Measurements from ENCODE around the gene HOTAIR.

Gene HOTAIR

GRCh38 chr12:53961025-53961761, 13.6 kb downstream of the HOTAIR start:
- no peak for DNase-seq (ENCODE audit: low read depth in 2 of 2)

- DNase-seq (ENCODE audit: low read depth in 2 of 2): no peak
These were observed 14.3 kb downstream of the HOTAIR start for GRCh38 chr12:53960187-53961024.

- no peak for DNase-seq (ENCODE audit: low read depth in 2 of 2)
These were observed 15.4 kb downstream of the HOTAIR start for GRCh38 chr12:53959314-53959713.

GRCh38 chr12:53958128-53958527, 16.6 kb downstream of the HOTAIR start:
- DNase-seq (ENCODE audit: low read depth in 2 of 2): no peak

GRCh38 chr12:53956914-53957536, 17.7 kb downstream of the HOTAIR start:
- no peak for DNase-seq (ENCODE audit: low read depth in 2 of 2)

GRCh38 chr12:53956251-53956887, 18.4 kb downstream of the HOTAIR start:
- DNase-seq (ENCODE audit: low read depth in 2 of 2): no peak

- no peak for DNase-seq (ENCODE audit: low read depth in 2 of 2)
These were observed 18.9 kb downstream of the HOTAIR start for GRCh38 chr12:53955776-53956250.

- DNase-seq (ENCODE audit: low read depth in 2 of 2): no peak
These were observed 19.5 kb downstream of the HOTAIR start for GRCh38 chr12:53955036-53955775.

- no peak for DNase-seq (ENCODE audit: low read depth in 2 of 2)
These were observed 20.1 kb downstream of the HOTAIR start, which contains the start of gene HOXC12 for GRCh38 chr12:53954694-53955035. Gene HOXC12 (plus strand): TSS chr12:53954903. CDS start chr12:53954930, 27 bp downstream.

GRCh38 chr12:53953831-53954693, 20.7 kb downstream of the HOTAIR start:
- no peak for DNase-seq (ENCODE audit: low read depth in 2 of 2)

GRCh38 chr12:53952871-53953734, 21.7 kb downstream of the HOTAIR start:
- no peak for DNase-seq (ENCODE audit: low read depth in 2 of 2)

- DNase-seq (ENCODE audit: low read depth in 2 of 2): no peak
These were observed 22.4 kb downstream of the HOTAIR start for GRCh38 chr12:53952335-53952694.

GRCh38 chr12:53951577-53952334, 23.0 kb downstream of the HOTAIR start:
- no peak for DNase-seq (ENCODE audit: low read depth in 2 of 2)

GRCh38 chr12:53950789-53951576, 23.8 kb downstream of the HOTAIR start:
- no peak for DNase-seq (ENCODE audit: low read depth in 2 of 2)

GRCh38 chr12:53950437-53950773, 24.3 kb downstream of the HOTAIR start:
- DNase-seq (ENCODE audit: low read depth in 2 of 2): no peak

GRCh38 chr12:53949631-53950436, 24.9 kb downstream of the HOTAIR start:
- DNase-seq (ENCODE audit: low read depth in 2 of 2): no peak

Measured in stimulated activated CD4-positive, alpha-beta T cell treated with anti-CD3 and anti-CD28 coated beads, Interleukin-4, amount 100 ng/mL, for 48 hours (primary cell).